Panc1 (cell line): ENCODE measurements around the gene ANKMY2. TPM values are rescaled to one million over a fixed set of nuclear protein-coding genes. Genes with fewer than 3 reads are reported as not detected.

Experiments
- ATAC-seq: fragments of 200-7000 bp; cut with Tn5 transposase; 2 replicates; pipeline ENCODE4 v1.9.1; 2020; ENCODE audit warnings: mild to moderate bottlenecking, moderate library complexity
- BruUV-seq: library from RNA; stranded (reverse); fragments of 400-500 nt; replicated peaks from 2 replicates; lab custom pipeline; 2021; lab: Mats Ljungman, UMichigan
- CTCF ChIA-PET: fragments of 300-600 bp; sonication (Branson Sonifier 250); formaldehyde crosslinking; loops from one replicate; lab custom pipeline; 2022; ENCODE audit warnings: antibody characterized with exemption; lab: Charles Lee
- POLR2A ChIA-PET: fragments of 300-600 bp; sonication (Branson Sonifier 250); formaldehyde crosslinking; loops from one replicate; lab custom pipeline; 2022; ENCODE audit warnings: antibody characterized with exemption; lab: Charles Lee
- DNase-seq: peaks from one replicate; pipeline ENCODE4 v3.0.0-alpha.2; 2010; ENCODE audit warnings: low read depth, low spot score
- H3K27ac ChIP-seq: 2 replicates; pipeline ENCODE4 v1.5.1; 2011; ENCODE audit warnings: mild to moderate bottlenecking, low read length, inconsistent platforms
- H3K27me3 ChIP-seq: fragments of 200-500 bp; sonication (Bioruptor generic); 2 replicates; pipeline ENCODE4 v1.6.0; 2014; ENCODE audit warnings: low read length, inconsistent platforms; ENCODE audit not compliant: control insufficient read depth, insufficient read depth
- H3K36me3 ChIP-seq: fragments of 200-500 bp; sonication (Bioruptor generic); 2 replicates; pipeline ENCODE4 v1.5.1; 2014; ENCODE audit warnings: inconsistent platforms, mild to moderate bottlenecking, low read length, moderate library complexity; ENCODE audit not compliant: control insufficient read depth, insufficient read depth
- H3K4me1 ChIP-seq: 2 replicates; pipeline ENCODE4 v1.5.1; 2011; ENCODE audit warnings: inconsistent platforms, mild to moderate bottlenecking, low read length, moderate library complexity; ENCODE audit not compliant: control insufficient read depth, insufficient read depth
- H3K4me3 ChIP-seq, 2 experiments: 2 replicates each; pipeline ENCODE4 v1.5.1; 2011 to 2012; ENCODE audit warnings: low read depth in 2 of 2, low read length in 2 of 2, mild to moderate bottlenecking in 2 of 2, inconsistent platforms in 1 of 2, moderate library complexity in 1 of 2
- H3K9me3 ChIP-seq: fragments of 200-500 bp; sonication (Bioruptor generic); 2 replicates; pipeline ENCODE4 v1.5.1; 2014; ENCODE audit warnings: low read depth, mild to moderate bottlenecking, inconsistent platforms, low read length, moderate library complexity; ENCODE audit not compliant: control insufficient read depth, insufficient read depth
- POLR2AphosphoS5 ChIP-seq: IDR thresholded peaks from 2 replicates; pipeline ENCODE4 v1.6.1; 2012; ENCODE audit warnings: mild to moderate bottlenecking, low read depth, low read length, moderate library complexity
- SIN3A ChIP-seq: IDR thresholded peaks from 2 replicates; pipeline ENCODE4 v1.6.1; 2012; ENCODE audit warnings: low read depth, mild to moderate bottlenecking, low read length, moderate library complexity, borderline replicate concordance; ENCODE audit not compliant: insufficient read depth
- TCF7L2 ChIP-seq: IDR thresholded peaks from 2 replicates; pipeline ENCODE4 v1.6.1; 2011; ENCODE audit warnings: mild to moderate bottlenecking, low read depth, low read length, inconsistent platforms
- in situ Hi-C: cut with HindIII; loops from 2 replicates; pipeline ENCODE4 v1.10.0; 2016; ENCODE audit warnings: low sequenced_read_pairs, low pct_unique_long_range_greater_than_20kb
- intact Hi-C: fragments of 100-400 bp; cut with micrococcal nuclease; formaldehyde crosslinking; loops from one replicate; pipeline ENCODE4 v1.10.0; 2022; ENCODE audit not compliant: unreplicated experiment
- total RNA-seq: library from RNA; stranded (reverse); gene quantifications from one replicate; pipeline ENCODE4 v1.2.1, GENCODE V29; 2021; ENCODE audit not compliant: unreplicated experiment
- TF ChIP-seq, protein P1 (sequence below): fragments of 450-650 bp; IDR thresholded peaks from 2 replicates; pipeline ENCODE4 v1.5.1; 2017; ENCODE audit warnings: mild to moderate bottlenecking
- TF ChIP-seq, protein P2 (sequence below), 2 experiments: IDR thresholded peaks; 2 replicates each; pipeline ENCODE4 v1.6.1; 2011 to 2012; ENCODE audit warnings: low read depth in 2 of 2, control low read depth in 1 of 2, low read length in 1 of 2, mild to moderate bottlenecking in 1 of 2, moderate library complexity in 1 of 2; ENCODE audit not compliant: insufficient read depth in 1 of 2

ANKMY2 gene
- total RNA-seq, 1 experiment from 2014 or later = 18.6 TPM

DNA sequence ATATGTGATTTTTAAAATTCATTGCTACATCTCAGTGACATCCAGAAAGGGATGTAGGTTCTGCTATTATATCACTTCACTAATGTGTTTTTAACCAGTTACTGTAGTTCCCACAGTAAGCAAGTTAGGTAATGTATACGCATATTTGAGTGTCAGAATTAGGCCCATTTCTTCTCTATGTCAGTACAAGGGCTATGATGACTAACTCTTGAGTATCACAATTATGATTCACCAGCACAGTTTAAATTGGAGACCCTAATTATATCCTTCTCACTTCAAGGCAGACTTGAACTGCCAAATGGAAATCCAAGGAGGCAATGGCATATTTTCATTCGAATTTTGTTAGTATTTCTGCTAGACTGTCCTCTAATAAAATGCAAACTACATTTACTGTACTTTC lies 24.0 kb upstream of the ANKMY2 start:
- H3K4me3 ChIP-seq = no peak overlapping the region
- no peak for ATAC-seq
- CTCF ChIA-PET = no interaction called here
- no TSS peak for BruUV-seq
- TF ChIP-seq, protein P1, sequence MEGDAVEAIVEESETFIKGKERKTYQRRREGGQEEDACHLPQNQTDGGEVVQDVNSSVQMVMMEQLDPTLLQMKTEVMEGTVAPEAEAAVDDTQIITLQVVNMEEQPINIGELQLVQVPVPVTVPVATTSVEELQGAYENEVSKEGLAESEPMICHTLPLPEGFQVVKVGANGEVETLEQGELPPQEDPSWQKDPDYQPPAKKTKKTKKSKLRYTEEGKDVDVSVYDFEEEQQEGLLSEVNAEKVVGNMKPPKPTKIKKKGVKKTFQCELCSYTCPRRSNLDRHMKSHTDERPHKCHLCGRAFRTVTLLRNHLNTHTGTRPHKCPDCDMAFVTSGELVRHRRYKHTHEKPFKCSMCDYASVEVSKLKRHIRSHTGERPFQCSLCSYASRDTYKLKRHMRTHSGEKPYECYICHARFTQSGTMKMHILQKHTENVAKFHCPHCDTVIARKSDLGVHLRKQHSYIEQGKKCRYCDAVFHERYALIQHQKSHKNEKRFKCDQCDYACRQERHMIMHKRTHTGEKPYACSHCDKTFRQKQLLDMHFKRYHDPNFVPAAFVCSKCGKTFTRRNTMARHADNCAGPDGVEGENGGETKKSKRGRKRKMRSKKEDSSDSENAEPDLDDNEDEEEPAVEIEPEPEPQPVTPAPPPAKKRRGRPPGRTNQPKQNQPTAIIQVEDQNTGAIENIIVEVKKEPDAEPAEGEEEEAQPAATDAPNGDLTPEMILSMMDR = no peak
- no peak for TF ChIP-seq POLR2AphosphoS5
- no peak for TF ChIP-seq TCF7L2
- TF ChIP-seq SIN3A = no peak
- TF ChIP-seq, protein P2, sequence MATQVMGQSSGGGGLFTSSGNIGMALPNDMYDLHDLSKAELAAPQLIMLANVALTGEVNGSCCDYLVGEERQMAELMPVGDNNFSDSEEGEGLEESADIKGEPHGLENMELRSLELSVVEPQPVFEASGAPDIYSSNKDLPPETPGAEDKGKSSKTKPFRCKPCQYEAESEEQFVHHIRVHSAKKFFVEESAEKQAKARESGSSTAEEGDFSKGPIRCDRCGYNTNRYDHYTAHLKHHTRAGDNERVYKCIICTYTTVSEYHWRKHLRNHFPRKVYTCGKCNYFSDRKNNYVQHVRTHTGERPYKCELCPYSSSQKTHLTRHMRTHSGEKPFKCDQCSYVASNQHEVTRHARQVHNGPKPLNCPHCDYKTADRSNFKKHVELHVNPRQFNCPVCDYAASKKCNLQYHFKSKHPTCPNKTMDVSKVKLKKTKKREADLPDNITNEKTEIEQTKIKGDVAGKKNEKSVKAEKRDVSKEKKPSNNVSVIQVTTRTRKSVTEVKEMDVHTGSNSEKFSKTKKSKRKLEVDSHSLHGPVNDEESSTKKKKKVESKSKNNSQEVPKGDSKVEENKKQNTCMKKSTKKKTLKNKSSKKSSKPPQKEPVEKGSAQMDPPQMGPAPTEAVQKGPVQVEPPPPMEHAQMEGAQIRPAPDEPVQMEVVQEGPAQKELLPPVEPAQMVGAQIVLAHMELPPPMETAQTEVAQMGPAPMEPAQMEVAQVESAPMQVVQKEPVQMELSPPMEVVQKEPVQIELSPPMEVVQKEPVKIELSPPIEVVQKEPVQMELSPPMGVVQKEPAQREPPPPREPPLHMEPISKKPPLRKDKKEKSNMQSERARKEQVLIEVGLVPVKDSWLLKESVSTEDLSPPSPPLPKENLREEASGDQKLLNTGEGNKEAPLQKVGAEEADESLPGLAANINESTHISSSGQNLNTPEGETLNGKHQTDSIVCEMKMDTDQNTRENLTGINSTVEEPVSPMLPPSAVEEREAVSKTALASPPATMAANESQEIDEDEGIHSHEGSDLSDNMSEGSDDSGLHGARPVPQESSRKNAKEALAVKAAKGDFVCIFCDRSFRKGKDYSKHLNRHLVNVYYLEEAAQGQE (IDR thresholded peaks at IDR 0.05; ENCODE audit: insufficient read depth in 1 of 2, low read depth in 2 of 2, low read length in 1 of 2) = no peak
- H3K27me3 ChIP-seq = no peaks in the 10 kb centered on the region
- peaks cover 16% of the 10 kb centered on the region for H3K4me1 ChIP-seq
- in situ Hi-C loops = no loop called here
- intact Hi-C loops = no loop called here
- POLR2A ChIA-PET = no interaction called here
- H3K36me3 ChIP-seq = no peaks in the 10 kb centered on the region; the same call in 1 of the 2 replicates
- H3K9me3 ChIP-seq = no peaks in the 10 kb centered on the region
- no peak overlapping the region for H3K27ac ChIP-seq
- no peak for DNase-seq

DNA sequence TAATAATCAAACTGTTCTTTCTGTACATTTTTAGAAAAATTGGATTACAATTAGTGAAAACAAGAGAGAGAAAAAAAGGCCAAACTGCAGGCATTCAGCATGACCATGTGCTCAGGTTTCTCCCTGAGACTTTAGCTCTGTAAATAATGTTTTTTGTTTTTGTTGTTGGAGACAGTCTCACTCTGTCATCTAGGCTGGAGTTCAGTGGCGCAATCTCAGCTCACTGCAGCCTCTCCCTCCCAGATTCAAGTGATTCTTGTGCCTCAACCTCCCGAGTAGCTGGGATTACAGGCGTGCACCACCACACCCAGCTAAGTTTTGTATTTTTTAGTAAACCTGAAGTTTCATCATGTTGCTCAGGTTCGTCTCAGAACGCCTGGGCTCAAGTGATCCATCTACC lies 23.4 kb upstream of the ANKMY2 start:
- ChIA-PET CTCF (no interaction called here), POLR2A (no interaction called here)
- in situ Hi-C loops (no loop called here), intact Hi-C loops (no loop called here)
- H3K4me3 ChIP-seq = no peak overlapping the region
- no TSS peak for BruUV-seq
- H3K9me3 ChIP-seq = no peaks in the 10 kb centered on the region
- ATAC-seq = no peak
- H3K36me3 ChIP-seq = no peaks in the 10 kb centered on the region; the same call in 1 of the 2 replicates
- H3K27ac ChIP-seq = peak overlapping the region; percentile 65
- H3K4me1 ChIP-seq = peaks cover 16% of the 10 kb centered on the region
- no peaks in the 10 kb centered on the region for H3K27me3 ChIP-seq
- TF ChIP-seq, protein P2 (IDR thresholded peaks at IDR 0.05; ENCODE audit: insufficient read depth in 1 of 2, low read depth in 2 of 2, low read length in 1 of 2) = no peak
- TF ChIP-seq POLR2AphosphoS5 = no peak
- no peak for TF ChIP-seq SIN3A
- no peak for TF ChIP-seq TCF7L2
- TF ChIP-seq, protein P1 = no peak
- no peak for DNase-seq
